ENCODE measurements around the gene GRP. TPM values are rescaled to one million over a fixed set of nuclear protein-coding genes. Genes with fewer than 3 reads are reported as not detected.
"Not testable (repeated sequence)": the region's sequence is repeated elsewhere in the genome, so short reads cannot be mapped to it uniquely, and the experiment has no call there.

Gene GRP
- total RNA-seq, 1 experiment from 2014 or later = not detected

DNA sequence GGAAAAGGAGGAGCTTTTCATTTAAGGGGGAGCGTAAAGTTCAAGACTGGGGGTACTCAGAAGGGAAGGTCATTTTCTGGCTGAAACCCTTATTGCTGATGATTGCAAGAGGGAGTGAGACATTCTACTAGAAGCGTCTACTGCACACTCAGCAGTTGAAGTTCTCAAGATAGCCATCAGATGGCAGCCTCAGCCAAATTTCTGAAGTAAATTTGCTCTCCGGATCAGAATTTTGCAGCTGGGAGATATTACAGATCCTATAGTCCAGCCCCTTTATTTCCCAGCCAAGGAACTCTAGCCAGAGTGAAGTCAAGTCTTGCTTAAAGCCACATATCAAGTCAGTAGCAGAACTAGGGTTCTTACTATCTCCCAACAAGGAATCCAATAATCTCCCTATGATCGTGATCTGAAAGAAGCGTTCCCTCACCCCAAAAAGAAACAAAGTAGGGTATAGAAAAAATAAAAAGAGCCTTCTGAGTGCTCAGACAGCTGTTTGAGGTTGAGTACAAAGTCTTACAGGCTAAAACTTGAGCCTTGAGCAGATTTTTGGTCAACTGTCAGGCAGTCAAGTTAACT is 29.3 kb downstream of the GRP start:
- H2BK15ac ChIP-seq (ENCODE audit: low read depth, low read length) = no peak overlapping the region
- no peak overlapping the region for H3K14ac ChIP-seq (ENCODE audit: insufficient read depth, low read length)
- no peaks in the 10 kb centered on the region for H3K79me1 ChIP-seq (ENCODE audit: insufficient read depth, low read depth, low read length, poor library complexity, severe bottlenecking)
- no peaks in the 10 kb centered on the region for H3K9me3 ChIP-seq (ENCODE audit: control insufficient read depth, low read depth, low read length)
- no peak overlapping the region for H2BK5ac ChIP-seq (ENCODE audit: insufficient read length, low read length)
- Mint-ChIP-seq H3K4me1 (peaks cover 12 to 16% of the 10 kb centered on the region in 2 experiments), H3K27ac (no peak overlapping the region), H3K4me3 (no peak overlapping the region), H3K36me3 (ENCODE audit: insufficient read depth in 1 of 3, low read depth in 3 of 3) (no peaks in the 10 kb centered on the region), H3K9me3 (peaks cover 3 to 7% of the 10 kb centered on the region in 2 experiments; a peak in 4 of 5 replicates), H3K27me3 (ENCODE audit: low read depth) (peaks cover 69% of the 10 kb centered on the region)
- no peak overlapping the region for H2BK12ac ChIP-seq (ENCODE audit: insufficient read length, low read depth, low read length)
- no peak overlapping the region for H2AFZ ChIP-seq (ENCODE audit: low read length)
- TF ChIP-seq, protein P1, sequence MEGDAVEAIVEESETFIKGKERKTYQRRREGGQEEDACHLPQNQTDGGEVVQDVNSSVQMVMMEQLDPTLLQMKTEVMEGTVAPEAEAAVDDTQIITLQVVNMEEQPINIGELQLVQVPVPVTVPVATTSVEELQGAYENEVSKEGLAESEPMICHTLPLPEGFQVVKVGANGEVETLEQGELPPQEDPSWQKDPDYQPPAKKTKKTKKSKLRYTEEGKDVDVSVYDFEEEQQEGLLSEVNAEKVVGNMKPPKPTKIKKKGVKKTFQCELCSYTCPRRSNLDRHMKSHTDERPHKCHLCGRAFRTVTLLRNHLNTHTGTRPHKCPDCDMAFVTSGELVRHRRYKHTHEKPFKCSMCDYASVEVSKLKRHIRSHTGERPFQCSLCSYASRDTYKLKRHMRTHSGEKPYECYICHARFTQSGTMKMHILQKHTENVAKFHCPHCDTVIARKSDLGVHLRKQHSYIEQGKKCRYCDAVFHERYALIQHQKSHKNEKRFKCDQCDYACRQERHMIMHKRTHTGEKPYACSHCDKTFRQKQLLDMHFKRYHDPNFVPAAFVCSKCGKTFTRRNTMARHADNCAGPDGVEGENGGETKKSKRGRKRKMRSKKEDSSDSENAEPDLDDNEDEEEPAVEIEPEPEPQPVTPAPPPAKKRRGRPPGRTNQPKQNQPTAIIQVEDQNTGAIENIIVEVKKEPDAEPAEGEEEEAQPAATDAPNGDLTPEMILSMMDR (conservative IDR thresholded peaks at IDR 0.05) = peak; percentile 86
- peak; percentile 55 for DNase-seq
- H2BK120ac ChIP-seq (ENCODE audit: low read depth, low read length, poor library complexity, severe bottlenecking) = no peak overlapping the region
- no peak overlapping the region for H4K91ac ChIP-seq (ENCODE audit: insufficient read length, low read depth, low read length)
- H3K56ac ChIP-seq (ENCODE audit: insufficient read length, low read depth, low read length) = no peak overlapping the region
- H3K9ac ChIP-seq (ENCODE audit: extremely low read depth, insufficient read length, low read length) = no peak overlapping the region
- H3K27ac ChIP-seq (ENCODE audit: insufficient read length, low read depth, low read length) = no peak overlapping the region
- H3K79me2 ChIP-seq (ENCODE audit: insufficient read depth, low read length) = no peaks in the 10 kb centered on the region
- no peak overlapping the region for H4K5ac ChIP-seq (ENCODE audit: insufficient read length, low read depth, low read length)
- H3K4ac ChIP-seq (ENCODE audit: low read depth, low read length) = no peak overlapping the region
- H3K27me3 ChIP-seq (ENCODE audit: insufficient read depth, low read length) = no peaks in the 10 kb centered on the region
- no CpG with 5 or more reads among the region's 5 CpGs for WGBS (ENCODE audit: extremely low coverage, insufficient read length, low lambda C conversion rate)
- no peak overlapping the region for H3K18ac ChIP-seq (ENCODE audit: insufficient read length, low read depth, low read length)
- H3K4me2 ChIP-seq (ENCODE audit: insufficient read depth, insufficient read length, low read length) = no peak overlapping the region
- H4K8ac ChIP-seq (replicated peaks; ENCODE audit: insufficient read length, low read depth, low read length) = no peak overlapping the region
- H3K23me2 ChIP-seq (ENCODE audit: insufficient read length, low read depth, low read length, poor library complexity, severe bottlenecking) = no peaks in the 10 kb centered on the region
- H2AK5ac ChIP-seq (ENCODE audit: insufficient read length, low read length) = no peak overlapping the region
- H3T11ph ChIP-seq (ENCODE audit: low read length) = no peak overlapping the region
- H2BK20ac ChIP-seq (ENCODE audit: low read depth, low read length, poor library complexity, severe bottlenecking) = no peak overlapping the region
- H3K4me1 ChIP-seq (ENCODE audit: insufficient read depth, low read length) = no peaks in the 10 kb centered on the region
- H4K20me1 ChIP-seq (ENCODE audit: control insufficient read depth, insufficient read depth, insufficient read length) = no peaks in the 10 kb centered on the region
- no peak overlapping the region for H3K23ac ChIP-seq (ENCODE audit: insufficient read length, low read depth, low read length)

- not testable (repeated sequence) for H2AK5ac ChIP-seq (ENCODE audit: insufficient read length, low read length); H2BK120ac ChIP-seq (ENCODE audit: low read depth, low read length, poor library complexity, severe bottlenecking); H3K27me3 ChIP-seq (ENCODE audit: insufficient read depth, low read length); H2BK5ac ChIP-seq (ENCODE audit: insufficient read length, low read length); H2BK15ac ChIP-seq (ENCODE audit: low read depth, low read length); H3K4me2 ChIP-seq (ENCODE audit: insufficient read depth, insufficient read length, low read length); H3K4me1 ChIP-seq (ENCODE audit: insufficient read depth, low read length); H4K20me1 ChIP-seq (ENCODE audit: control insufficient read depth, insufficient read depth, insufficient read length); H4K91ac ChIP-seq (ENCODE audit: insufficient read length, low read depth, low read length); H4K5ac ChIP-seq (ENCODE audit: insufficient read length, low read depth, low read length); H3K4me3 Mint-ChIP-seq; H4K8ac ChIP-seq (replicated peaks; ENCODE audit: insufficient read length, low read depth, low read length); H3K79me1 ChIP-seq (ENCODE audit: insufficient read depth, low read depth, low read length, poor library complexity, severe bottlenecking); H3K23me2 ChIP-seq (ENCODE audit: insufficient read length, low read depth, low read length, poor library complexity, severe bottlenecking); H2AFZ ChIP-seq (ENCODE audit: low read length); H3K23ac ChIP-seq (ENCODE audit: insufficient read length, low read depth, low read length); H3K9me3 ChIP-seq (ENCODE audit: control insufficient read depth, low read depth, low read length); H3K27ac Mint-ChIP-seq; H3K4me1 Mint-ChIP-seq; DNase-seq; H3K4ac ChIP-seq (ENCODE audit: low read depth, low read length); H3K56ac ChIP-seq (ENCODE audit: insufficient read length, low read depth, low read length); H3K9ac ChIP-seq (ENCODE audit: extremely low read depth, insufficient read length, low read length); H2BK12ac ChIP-seq (ENCODE audit: insufficient read length, low read depth, low read length); H3K18ac ChIP-seq (ENCODE audit: insufficient read length, low read depth, low read length); H3K14ac ChIP-seq (ENCODE audit: insufficient read depth, low read length); H3K27ac ChIP-seq (ENCODE audit: insufficient read length, low read depth, low read length); H2BK20ac ChIP-seq (ENCODE audit: low read depth, low read length, poor library complexity, severe bottlenecking); H3K79me2 ChIP-seq (ENCODE audit: insufficient read depth, low read length); H3T11ph ChIP-seq (ENCODE audit: low read length)
- peaks cover 13 to 38% of the 10 kb centered on the region in 2 experiments for H3K9me3 Mint-ChIP-seq
- peaks cover 0 to 11% (median 5%) of the 10 kb centered on the region in 3 experiments; a peak in 4 of 7 replicates for H3K36me3 Mint-ChIP-seq (ENCODE audit: insufficient read depth in 1 of 3, low read depth in 3 of 3)
- peaks cover 66% of the 10 kb centered on the region for H3K27me3 Mint-ChIP-seq (ENCODE audit: low read depth)
- WGBS (ENCODE audit: extremely low coverage, insufficient read length, low lambda C conversion rate) = no CpG with 5 or more reads among the region's 30 CpGs
These were observed 35.5 kb downstream of the GRP start for GRCh38 chr18:59255491-59255890.

Measured in H9 (cell line).